ENCODE measurements around the gene MCRS1. TPM values are rescaled to one million over a fixed set of nuclear protein-coding genes. Genes with fewer than 3 reads are reported as not detected.

MCRS1 gene
- total RNA-seq, 1 experiment from 2014 or later: 66.9 TPM

DNA sequence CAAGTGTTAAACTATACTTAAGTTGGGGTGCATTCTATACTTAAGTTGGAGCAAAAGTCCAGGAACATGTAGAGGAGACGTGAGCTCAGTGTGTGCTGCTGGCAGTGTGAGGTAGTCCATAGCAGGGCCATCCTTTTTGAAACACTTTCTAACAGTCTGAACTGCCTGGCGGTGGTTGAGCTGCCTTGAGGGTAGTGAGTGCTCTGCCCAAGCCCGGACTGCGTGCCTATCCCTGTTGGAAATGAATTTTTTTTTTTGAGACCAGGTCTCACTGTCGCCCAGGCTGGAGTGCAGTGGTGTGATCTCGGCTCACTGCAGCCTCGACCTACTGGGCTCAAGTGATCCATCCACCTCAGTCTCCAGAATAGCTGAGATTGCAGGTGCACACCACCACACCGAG, 15.0 kb downstream of the MCRS1 start:
- Histone ChIP-seq H4K20me1 (ENCODE audit: insufficient read depth) (no peaks in the 10 kb centered on the region), H3F3A (ENCODE audit: insufficient read depth, low read depth) (no peaks in the 10 kb centered on the region), H3K4me3 (no peak overlapping the region), H3K79me2 (ENCODE audit: low read depth) (no peaks in the 10 kb centered on the region), H3K36me3 (ENCODE audit: low read depth) (no peaks in the 10 kb centered on the region), H3K9me2 (ENCODE audit: insufficient read depth) (no peaks in the 10 kb centered on the region), H2AFZ (no peak overlapping the region), H3K4me1 (replicated peaks; ENCODE audit: insufficient read depth) (no peaks in the 10 kb centered on the region), H3K27me3 (ENCODE audit: insufficient read depth, low read depth) (peaks cover 4% of the 10 kb centered on the region; the same call in 1 of the 2 replicates), H3K4me2 (no peak overlapping the region), H3K27ac (no peak overlapping the region), H3K9me3 (ENCODE audit: insufficient read depth, low read depth) (no peaks in the 10 kb centered on the region)
- ChIA-PET CTCF (interaction anchor here (3.2 kb wide), 1 partner anchor 195 kb away, joined by 15 read pairs; no protein-coding TSS in a partner anchor), POLR2A (ENCODE audit: unreplicated experiment) (no interaction called here)
- TF ChIP-seq, protein P1, sequence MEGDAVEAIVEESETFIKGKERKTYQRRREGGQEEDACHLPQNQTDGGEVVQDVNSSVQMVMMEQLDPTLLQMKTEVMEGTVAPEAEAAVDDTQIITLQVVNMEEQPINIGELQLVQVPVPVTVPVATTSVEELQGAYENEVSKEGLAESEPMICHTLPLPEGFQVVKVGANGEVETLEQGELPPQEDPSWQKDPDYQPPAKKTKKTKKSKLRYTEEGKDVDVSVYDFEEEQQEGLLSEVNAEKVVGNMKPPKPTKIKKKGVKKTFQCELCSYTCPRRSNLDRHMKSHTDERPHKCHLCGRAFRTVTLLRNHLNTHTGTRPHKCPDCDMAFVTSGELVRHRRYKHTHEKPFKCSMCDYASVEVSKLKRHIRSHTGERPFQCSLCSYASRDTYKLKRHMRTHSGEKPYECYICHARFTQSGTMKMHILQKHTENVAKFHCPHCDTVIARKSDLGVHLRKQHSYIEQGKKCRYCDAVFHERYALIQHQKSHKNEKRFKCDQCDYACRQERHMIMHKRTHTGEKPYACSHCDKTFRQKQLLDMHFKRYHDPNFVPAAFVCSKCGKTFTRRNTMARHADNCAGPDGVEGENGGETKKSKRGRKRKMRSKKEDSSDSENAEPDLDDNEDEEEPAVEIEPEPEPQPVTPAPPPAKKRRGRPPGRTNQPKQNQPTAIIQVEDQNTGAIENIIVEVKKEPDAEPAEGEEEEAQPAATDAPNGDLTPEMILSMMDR (conservative IDR thresholded peaks at IDR 0.05): no peak
- no peak for TF ChIP-seq EZH2 (IDR thresholded peaks at IDR 0.05; ENCODE audit: low read depth)
- no peak for DNase-seq
- no TSS peak for BruUV-seq (replicated peaks)
- intact Hi-C loops (cut with micrococcal nuclease; ENCODE audit: unreplicated experiment): loop anchor here (1.0 to 2.0 kb wide), 3 partner anchors 38 to 195 kb away; partner anchors contain the start of gene FMNL3

DNA sequence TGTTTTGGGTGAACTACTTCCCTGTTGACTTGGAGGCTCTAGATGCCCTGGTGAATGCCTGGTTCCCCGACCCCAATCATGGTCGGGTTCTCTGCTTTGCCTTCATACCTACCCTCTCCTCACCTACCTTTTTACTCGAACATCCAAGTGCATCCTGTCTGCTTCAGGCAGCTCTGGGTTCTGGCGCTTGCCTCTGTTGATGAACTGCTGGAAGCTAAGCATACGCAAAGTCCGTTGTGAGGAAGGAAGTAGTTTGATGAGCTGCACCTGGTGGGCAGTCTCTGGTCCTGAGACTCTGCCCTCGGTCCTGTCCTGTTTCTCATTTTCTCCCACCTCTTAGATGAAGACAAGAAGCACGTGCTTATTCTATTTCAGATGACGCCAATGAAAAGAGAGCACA, 15.5 kb downstream of the MCRS1 start:
- H3K27me3 ChIP-seq (ENCODE audit: insufficient read depth, low read depth): peaks cover 4% of the 10 kb centered on the region; the same call in 1 of the 2 replicates
- ChIA-PET POLR2A (ENCODE audit: unreplicated experiment) (interaction anchor here (0.6 kb wide), 1 partner anchor 429 kb away, joined by 7 read pairs; no protein-coding TSS in a partner anchor), CTCF (interaction anchor here (3.2 kb wide), 1 partner anchor 194 kb away, joined by 15 read pairs; no protein-coding TSS in a partner anchor)
- H3K36me3 ChIP-seq (ENCODE audit: low read depth): no peaks in the 10 kb centered on the region
- no peak for DNase-seq
- H3K4me3 ChIP-seq: no peak overlapping the region
- H3F3A ChIP-seq (ENCODE audit: insufficient read depth, low read depth): no peaks in the 10 kb centered on the region
- H3K9me3 ChIP-seq (ENCODE audit: insufficient read depth, low read depth): no peaks in the 10 kb centered on the region
- no peak overlapping the region for H3K4me2 ChIP-seq
- no peaks in the 10 kb centered on the region for H3K79me2 ChIP-seq (ENCODE audit: low read depth)
- no peak overlapping the region for H2AFZ ChIP-seq
- H3K27ac ChIP-seq: no peak overlapping the region
- no peaks in the 10 kb centered on the region for H3K9me2 ChIP-seq (ENCODE audit: insufficient read depth)
- BruUV-seq (replicated peaks): no TSS peak
- H3K4me1 ChIP-seq (replicated peaks; ENCODE audit: insufficient read depth): no peaks in the 10 kb centered on the region
- intact Hi-C loops (cut with micrococcal nuclease; ENCODE audit: unreplicated experiment): loop anchor here (2.0 kb wide), 1 partner anchor 38 kb away; no protein-coding TSS in a partner anchor
- no peaks in the 10 kb centered on the region for H4K20me1 ChIP-seq (ENCODE audit: insufficient read depth)
- TF ChIP-seq, protein P1 (conservative IDR thresholded peaks at IDR 0.05): no peak
- TF ChIP-seq EZH2 (IDR thresholded peaks at IDR 0.05; ENCODE audit: low read depth): no peak

DNA sequence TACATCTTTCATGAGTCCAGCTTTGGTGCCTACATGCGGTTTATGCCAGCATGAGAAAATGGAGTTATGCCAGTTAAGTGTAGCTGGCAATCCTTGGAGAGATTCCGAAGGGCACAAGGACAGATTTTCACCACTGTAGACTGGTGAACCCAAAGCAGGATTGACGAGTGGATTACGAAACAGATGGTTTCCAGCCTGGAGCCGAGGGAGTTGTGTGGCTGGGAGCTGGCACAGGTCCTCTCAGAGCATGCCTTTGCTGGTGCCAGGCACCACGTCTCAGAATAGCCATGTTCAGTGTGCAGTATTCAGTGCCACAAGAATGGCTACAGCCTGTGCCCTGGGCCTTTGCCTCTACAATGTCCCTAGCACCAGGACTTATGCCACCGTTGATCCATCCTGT, 15.9 kb downstream of the MCRS1 start:
- no peak overlapping the region for H3K4me3 ChIP-seq
- no peaks in the 10 kb centered on the region for H3K9me3 ChIP-seq (ENCODE audit: insufficient read depth, low read depth)
- intact Hi-C loops (cut with micrococcal nuclease; ENCODE audit: unreplicated experiment): loop anchor here (2.0 kb wide), 1 partner anchor 37 kb away; no protein-coding TSS in a partner anchor
- no peak overlapping the region for H3K27ac ChIP-seq
- no peaks in the 10 kb centered on the region for H3K9me2 ChIP-seq (ENCODE audit: insufficient read depth)
- no peaks in the 10 kb centered on the region for H3K4me1 ChIP-seq (replicated peaks; ENCODE audit: insufficient read depth)
- TF ChIP-seq, protein P1 (conservative IDR thresholded peaks at IDR 0.05): no peak
- no peak for TF ChIP-seq EZH2 (IDR thresholded peaks at IDR 0.05; ENCODE audit: low read depth)
- H3K36me3 ChIP-seq (ENCODE audit: low read depth): no peaks in the 10 kb centered on the region
- no peak overlapping the region for H3K4me2 ChIP-seq
- CTCF ChIA-PET: interaction anchor here (0.6 to 0.8 kb wide), 2 partner anchors 51 to 195 kb away, joined by 3 read pairs; no protein-coding TSS in a partner anchor
- no TSS peak for BruUV-seq (replicated peaks)
- H4K20me1 ChIP-seq (ENCODE audit: insufficient read depth): no peaks in the 10 kb centered on the region
- no peaks in the 10 kb centered on the region for H3K79me2 ChIP-seq (ENCODE audit: low read depth)
- no peak overlapping the region for H2AFZ ChIP-seq
- H3F3A ChIP-seq (ENCODE audit: insufficient read depth, low read depth): no peaks in the 10 kb centered on the region
- POLR2A ChIA-PET (ENCODE audit: unreplicated experiment): interaction anchor here (0.6 kb wide), 1 partner anchor 430 kb away, joined by 7 read pairs; no protein-coding TSS in a partner anchor
- no peak for DNase-seq
- peaks cover 4% of the 10 kb centered on the region for H3K27me3 ChIP-seq (ENCODE audit: insufficient read depth, low read depth)

Data from PC-9 (cell line).